Measurements from ENCODE around the gene HPS5. TPM values are rescaled to one million over a fixed set of nuclear protein-coding genes. Genes with fewer than 3 reads are reported as not detected.

Gene HPS5
- total RNA-seq, 1 donor from 2014 or later = 18.1 TPM

GRCh38 chr11:18236664-18237356, 85.1 kb downstream of the HPS5 start, which contains the start of gene SAA4:
SAA4 (minus strand) TSS chr11:18236802; CDS start chr11:18235926, 876 bp downstream.
- no peak for DNase-seq (ENCODE audit: low spot score)

GRCh38 chr11:18235394-18236334, 86.3 kb downstream of the HPS5 start:
- no peak for DNase-seq (ENCODE audit: low spot score)

- DNase-seq (ENCODE audit: low spot score) = no peak
Observed at GRCh38 chr11:18233912-18234311, 88.0 kb downstream of the HPS5 start.

- DNase-seq (ENCODE audit: low spot score) = no peak
Observed at GRCh38 chr11:18230859-18231258, 91.1 kb downstream of the HPS5 start.

- DNase-seq (ENCODE audit: low spot score) = no peak
Observed at GRCh38 chr11:18229501-18229900, 92.4 kb downstream of the HPS5 start.

Other genes with a start within 250 kb of the HPS5 start
- gene SAAL1, start 216.1 kb downstream of the HPS5 start, total RNA-seq = 21.5 TPM
- not detected for gene MRGPRX3, start 189.6 kb downstream of the HPS5 start, total RNA-seq
- not detected for gene MRGPRX4, start 149.3 kb downstream of the HPS5 start, total RNA-seq
- gene SAA4, start 85.3 kb downstream of the HPS5 start, total RNA-seq = not detected
- 6.7 TPM for gene SAA2, start 73.5 kb downstream of the HPS5 start, total RNA-seq
- gene SAA1, start 55.9 kb downstream of the HPS5 start, total RNA-seq = 5.5 TPM
- 61.4 TPM for gene GTF2H1, start 427 bp upstream of the HPS5 start, total RNA-seq
- 304 TPM for gene LDHA, start 72.4 kb upstream of the HPS5 start, total RNA-seq
- gene LDHC, start 90.2 kb upstream of the HPS5 start, total RNA-seq = not detected
- not detected for gene LDHAL6A, start 133.7 kb upstream of the HPS5 start, total RNA-seq
- 51.5 TPM for gene TSG101, start 204.8 kb upstream of the HPS5 start, total RNA-seq

Data from ureter (tissue), 1 donor.